ENCODE measurements around the gene STON2.

The STON2 gene

GRCh38 chr14:81309511-81309910 is 90.6 kb downstream of the STON2 start:
- Histone ChIP-seq H2AFZ (ENCODE audit: low read depth, low read length, severe bottlenecking) (no peak overlapping the region), H3K27me3 (ENCODE audit: low read length) (no peaks in the 10 kb centered on the region), H4K20me1 (ENCODE audit: low read depth, low read length) (no peaks in the 10 kb centered on the region), H3K4me2 (ENCODE audit: low read depth, low read length, poor library complexity, severe bottlenecking) (no peak overlapping the region), H3K27ac (ENCODE audit: low read depth, low read length) (no peak overlapping the region), H3F3A (ENCODE audit: insufficient read depth) (no peaks in the 10 kb centered on the region), H3K36me3 (ENCODE audit: low read length) (no peaks in the 10 kb centered on the region), H3K9me3 (ENCODE audit: insufficient read depth, low read length) (no peaks in the 10 kb centered on the region), H3K4me3 (ENCODE audit: insufficient read depth, low read length, poor library complexity, severe bottlenecking) (no peak overlapping the region), H3K9me2 (replicated peaks; ENCODE audit: insufficient read depth, low read length) (no peaks in the 10 kb centered on the region), H3K9ac (ENCODE audit: low read length) (no peak overlapping the region), H3K79me2 (ENCODE audit: insufficient read depth, low read length) (no peaks in the 10 kb centered on the region)
- TF ChIP-seq EZH2phosphoT487 (conservative IDR thresholded peaks at IDR 0.05; ENCODE audit: low read length), result no peak
- TF ChIP-seq CTCF (IDR thresholded peaks at IDR 0.05; ENCODE audit: insufficient read depth, low read length, poor library complexity, severe bottlenecking), result no peak

GRCh38 chr14:81305743-81306142 is 94.4 kb downstream of the STON2 start:
- Histone ChIP-seq H3K36me3 (ENCODE audit: low read length) (no peaks in the 10 kb centered on the region), H3K9ac (ENCODE audit: low read length) (no peak overlapping the region), H3K4me3 (ENCODE audit: insufficient read depth, low read length, poor library complexity, severe bottlenecking) (no peak overlapping the region), H4K20me1 (ENCODE audit: low read depth, low read length) (no peaks in the 10 kb centered on the region), H2AFZ (ENCODE audit: low read depth, low read length, severe bottlenecking) (no peak overlapping the region), H3K79me2 (ENCODE audit: insufficient read depth, low read length) (no peaks in the 10 kb centered on the region), H3K9me2 (replicated peaks; ENCODE audit: insufficient read depth, low read length) (no peaks in the 10 kb centered on the region), H3K9me3 (ENCODE audit: insufficient read depth, low read length) (no peaks in the 10 kb centered on the region), H3K27ac (ENCODE audit: low read depth, low read length) (no peak overlapping the region), H3F3A (ENCODE audit: insufficient read depth) (no peaks in the 10 kb centered on the region), H3K27me3 (ENCODE audit: low read length) (no peaks in the 10 kb centered on the region), H3K4me2 (ENCODE audit: low read depth, low read length, poor library complexity, severe bottlenecking) (no peak overlapping the region)
- TF ChIP-seq CTCF (IDR thresholded peaks at IDR 0.05; ENCODE audit: insufficient read depth, low read length, poor library complexity, severe bottlenecking) (no peak), EZH2phosphoT487 (conservative IDR thresholded peaks at IDR 0.05; ENCODE audit: low read length) (no peak)

GRCh38 chr14:81305065-81305464 is 95.1 kb downstream of the STON2 start:
- Histone ChIP-seq H3K9me2 (replicated peaks; ENCODE audit: insufficient read depth, low read length) (no peaks in the 10 kb centered on the region), H4K20me1 (ENCODE audit: low read depth, low read length) (no peaks in the 10 kb centered on the region), H3K9ac (ENCODE audit: low read length) (no peak overlapping the region), H2AFZ (ENCODE audit: low read depth, low read length, severe bottlenecking) (no peak overlapping the region), H3K4me3 (ENCODE audit: insufficient read depth, low read length, poor library complexity, severe bottlenecking) (no peak overlapping the region), H3K4me2 (ENCODE audit: low read depth, low read length, poor library complexity, severe bottlenecking) (no peak overlapping the region), H3F3A (ENCODE audit: insufficient read depth) (no peaks in the 10 kb centered on the region), H3K27me3 (ENCODE audit: low read length) (no peaks in the 10 kb centered on the region), H3K79me2 (ENCODE audit: insufficient read depth, low read length) (no peaks in the 10 kb centered on the region), H3K9me3 (ENCODE audit: insufficient read depth, low read length) (no peaks in the 10 kb centered on the region), H3K36me3 (ENCODE audit: low read length) (no peaks in the 10 kb centered on the region), H3K27ac (ENCODE audit: low read depth, low read length) (no peak overlapping the region)
- TF ChIP-seq CTCF (IDR thresholded peaks at IDR 0.05; ENCODE audit: insufficient read depth, low read length, poor library complexity, severe bottlenecking) (no peak), EZH2phosphoT487 (conservative IDR thresholded peaks at IDR 0.05; ENCODE audit: low read length) (no peak)
